ENCODE data around the gene CTSA. TPM values are rescaled to one million over a fixed set of nuclear protein-coding genes. Genes with fewer than 3 reads are reported as not detected.

The CTSA gene
- total RNA-seq, 1 donor from 2014 or later = 136 TPM

- TF ChIP-seq, protein P1, sequence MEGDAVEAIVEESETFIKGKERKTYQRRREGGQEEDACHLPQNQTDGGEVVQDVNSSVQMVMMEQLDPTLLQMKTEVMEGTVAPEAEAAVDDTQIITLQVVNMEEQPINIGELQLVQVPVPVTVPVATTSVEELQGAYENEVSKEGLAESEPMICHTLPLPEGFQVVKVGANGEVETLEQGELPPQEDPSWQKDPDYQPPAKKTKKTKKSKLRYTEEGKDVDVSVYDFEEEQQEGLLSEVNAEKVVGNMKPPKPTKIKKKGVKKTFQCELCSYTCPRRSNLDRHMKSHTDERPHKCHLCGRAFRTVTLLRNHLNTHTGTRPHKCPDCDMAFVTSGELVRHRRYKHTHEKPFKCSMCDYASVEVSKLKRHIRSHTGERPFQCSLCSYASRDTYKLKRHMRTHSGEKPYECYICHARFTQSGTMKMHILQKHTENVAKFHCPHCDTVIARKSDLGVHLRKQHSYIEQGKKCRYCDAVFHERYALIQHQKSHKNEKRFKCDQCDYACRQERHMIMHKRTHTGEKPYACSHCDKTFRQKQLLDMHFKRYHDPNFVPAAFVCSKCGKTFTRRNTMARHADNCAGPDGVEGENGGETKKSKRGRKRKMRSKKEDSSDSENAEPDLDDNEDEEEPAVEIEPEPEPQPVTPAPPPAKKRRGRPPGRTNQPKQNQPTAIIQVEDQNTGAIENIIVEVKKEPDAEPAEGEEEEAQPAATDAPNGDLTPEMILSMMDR (IDR thresholded peaks at IDR 0.05; ENCODE audit: insufficient read depth, low read length, poor library complexity, severe bottlenecking) = no peak
- DNase-seq (ENCODE audit: low read depth) = no peak
- Histone ChIP-seq H3K36me3 (ENCODE audit: control insufficient read depth, insufficient read depth, low read length) (no peaks in the 10 kb centered on the region), H3K27me3 (ENCODE audit: control insufficient read depth, insufficient read depth, low read length) (no peaks in the 10 kb centered on the region), H3K4me3 (ENCODE audit: low read depth, low read length) (no peak overlapping the region)
Observed at GRCh38 chr20:45902199-45902701, 11.1 kb downstream of the CTSA start.

GRCh38 chr20:45904583-45905504 lies 13.7 kb downstream of the CTSA start:
- TF ChIP-seq, protein P1 (IDR thresholded peaks at IDR 0.05; ENCODE audit: insufficient read depth, low read length, poor library complexity, severe bottlenecking) = no peak
- H3K36me3 ChIP-seq (ENCODE audit: control insufficient read depth, insufficient read depth, low read length) = peaks cover 1% of the 10 kb centered on the region
- H3K4me3 ChIP-seq (ENCODE audit: low read depth, low read length) = no peak overlapping the region
- no peak for DNase-seq (ENCODE audit: low read depth)
- H3K27me3 ChIP-seq (ENCODE audit: control insufficient read depth, insufficient read depth, low read length) = no peaks in the 10 kb centered on the region

DNA sequence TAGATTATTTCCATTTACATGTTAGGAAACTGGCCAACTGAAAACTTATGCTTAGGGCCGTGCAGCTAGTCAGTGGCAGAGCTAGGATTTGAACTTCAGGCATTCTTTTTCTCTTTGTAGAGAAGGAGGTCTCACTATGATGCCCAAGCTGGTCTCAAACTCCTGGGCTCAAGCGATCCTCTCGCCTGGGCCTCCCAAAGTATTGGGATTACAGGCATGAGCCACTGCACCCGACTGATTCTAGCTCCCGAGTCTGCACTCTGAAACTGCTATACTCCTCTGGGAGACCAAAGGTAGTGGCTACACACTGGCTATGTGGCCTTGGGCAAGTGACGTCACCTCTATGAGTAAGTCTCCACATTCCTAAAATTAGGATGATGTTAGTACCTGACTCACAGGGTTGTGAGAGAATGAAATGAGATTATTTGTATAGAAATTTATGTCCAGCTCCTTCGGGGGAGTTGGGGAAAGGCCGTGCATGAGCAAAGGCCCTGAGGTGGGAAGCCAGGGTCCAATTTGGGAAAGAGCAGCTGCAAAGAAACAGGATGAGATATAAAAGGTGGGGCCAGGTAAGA lies 14.5 kb downstream of the CTSA start:
- DNase-seq (ENCODE audit: low read depth) = no peak
- peaks cover 1% of the 10 kb centered on the region for H3K36me3 ChIP-seq (ENCODE audit: control insufficient read depth, insufficient read depth, low read length)

DNA sequence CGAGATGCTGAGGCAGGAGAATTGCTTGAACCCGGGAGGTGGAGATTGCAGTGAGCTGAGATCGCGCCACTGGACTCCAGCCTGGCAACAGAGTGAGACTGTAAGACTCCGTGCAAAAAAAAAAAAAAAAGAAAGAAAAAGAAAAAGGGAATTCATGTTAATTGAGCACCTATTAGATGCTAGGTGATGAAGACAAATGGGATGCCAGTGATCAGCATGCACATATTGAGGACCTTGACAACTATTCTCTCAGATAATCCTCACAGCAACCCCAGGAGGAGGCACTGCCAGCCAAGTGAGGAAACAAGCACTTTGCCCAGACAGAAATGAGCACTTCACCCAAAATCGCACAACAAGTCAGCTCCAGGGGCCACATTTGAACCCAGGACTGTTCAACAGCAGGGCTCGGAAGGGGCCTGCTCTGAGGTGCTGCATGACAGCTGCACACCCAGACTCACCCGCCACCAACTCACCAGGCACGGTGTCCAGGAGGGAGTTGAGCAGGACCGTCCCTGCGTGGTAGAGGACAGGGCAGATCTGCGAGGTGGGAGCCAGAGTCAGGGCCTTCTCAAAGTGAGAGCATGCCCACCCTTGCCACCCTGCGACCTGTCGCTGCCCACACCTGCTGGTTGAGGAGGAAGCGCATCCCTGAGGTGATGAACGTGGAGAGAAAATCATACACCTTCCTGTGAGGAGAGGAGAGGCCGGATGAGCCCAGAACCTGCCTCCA lies 16.2 kb downstream of the CTSA start:
- H3K36me3 ChIP-seq (ENCODE audit: control insufficient read depth, insufficient read depth, low read length) = peaks cover 1% of the 10 kb centered on the region
- TF ChIP-seq, protein P1 (IDR thresholded peaks at IDR 0.05; ENCODE audit: insufficient read depth, low read length, poor library complexity, severe bottlenecking) = no peak

More for the DNA sequence above, 14.5 kb downstream of the CTSA start:
- Histone ChIP-seq H3K27me3 (ENCODE audit: control insufficient read depth, insufficient read depth, low read length) (no peaks in the 10 kb centered on the region), H3K4me3 (ENCODE audit: low read depth, low read length) (no peak overlapping the region)
- TF ChIP-seq, protein P1 (IDR thresholded peaks at IDR 0.05; ENCODE audit: insufficient read depth, low read length, poor library complexity, severe bottlenecking) = no peak

DNA sequence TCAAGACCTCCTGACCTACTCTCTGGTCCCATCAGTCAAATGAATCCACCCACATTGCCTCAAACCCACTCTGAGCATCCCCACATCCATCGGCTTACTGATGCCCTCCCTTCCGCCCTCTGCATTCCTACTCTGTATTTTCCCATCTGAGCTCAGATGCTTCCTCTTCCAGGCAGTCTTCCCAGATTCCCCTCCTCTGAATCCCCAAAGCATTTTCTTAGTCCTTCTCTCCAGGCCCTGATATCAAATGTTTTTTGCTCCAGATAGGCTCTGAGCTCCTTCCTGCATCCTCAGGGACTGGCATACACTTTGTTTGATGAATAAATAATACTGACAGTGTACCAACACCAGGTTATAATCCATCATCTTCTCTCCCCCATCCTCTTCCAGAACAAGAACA lies 16.9 kb downstream of the CTSA start:
- peaks cover 1% of the 10 kb centered on the region for H3K36me3 ChIP-seq (ENCODE audit: control insufficient read depth, insufficient read depth, low read length)
- TF ChIP-seq, protein P1 (IDR thresholded peaks at IDR 0.05; ENCODE audit: insufficient read depth, low read length, poor library complexity, severe bottlenecking) = no peak
- H3K4me3 ChIP-seq (ENCODE audit: low read depth, low read length) = no peak overlapping the region
- H3K27me3 ChIP-seq (ENCODE audit: control insufficient read depth, insufficient read depth, low read length) = no peaks in the 10 kb centered on the region
- DNase-seq (ENCODE audit: low read depth) = no peak

More for the DNA sequence above, 16.2 kb downstream of the CTSA start:
- DNase-seq (ENCODE audit: low read depth) = no peak
- no peak overlapping the region for H3K4me3 ChIP-seq (ENCODE audit: low read depth, low read length)
- no peaks in the 10 kb centered on the region for H3K27me3 ChIP-seq (ENCODE audit: control insufficient read depth, insufficient read depth, low read length)

Measured in kidney epithelial cell (primary cell).